Suppressor macrophage treated with lipopolysaccharide for 4 hours (primary cell): ENCODE data around the gene COL25A1.
"Not testable (repeated sequence)": the region's sequence is repeated elsewhere in the genome, so short reads cannot be mapped to it uniquely, and the experiment has no call there.

Experiments used
- DNase-seq: peaks from one replicate; pipeline ENCODE4 v3.0.0-alpha.2; 2020

Gene COL25A1

GRCh38 chr4:109166126-109166525 lies 136.3 kb downstream of the COL25A1 start:
- DNase-seq: no peak

GRCh38 chr4:109164011-109164410 lies 138.4 kb downstream of the COL25A1 start:
- no peak for DNase-seq

DNA sequence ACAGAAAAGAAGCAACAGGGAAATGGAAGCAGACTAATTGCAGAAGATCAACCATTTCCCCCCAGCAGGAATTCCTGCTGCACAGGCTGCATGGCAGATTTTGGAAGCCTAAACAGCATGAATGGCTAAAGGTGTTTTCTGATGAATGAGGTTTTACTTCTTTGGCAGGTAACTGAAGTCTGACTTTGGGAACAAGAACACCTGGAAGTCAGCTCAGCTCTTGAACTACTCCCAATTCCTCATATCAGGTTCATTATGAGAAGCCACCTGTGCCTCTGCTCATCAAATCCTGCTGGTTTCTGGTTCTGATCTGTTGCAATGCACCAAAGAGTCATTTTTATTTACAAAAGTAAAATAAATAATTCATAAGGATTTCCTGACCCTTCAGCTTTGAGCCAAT lies 139.0 kb downstream of the COL25A1 start:
- DNase-seq: no peak

GRCh38 chr4:109162759-109163158 lies 139.7 kb downstream of the COL25A1 start:
- no peak for DNase-seq

DNA sequence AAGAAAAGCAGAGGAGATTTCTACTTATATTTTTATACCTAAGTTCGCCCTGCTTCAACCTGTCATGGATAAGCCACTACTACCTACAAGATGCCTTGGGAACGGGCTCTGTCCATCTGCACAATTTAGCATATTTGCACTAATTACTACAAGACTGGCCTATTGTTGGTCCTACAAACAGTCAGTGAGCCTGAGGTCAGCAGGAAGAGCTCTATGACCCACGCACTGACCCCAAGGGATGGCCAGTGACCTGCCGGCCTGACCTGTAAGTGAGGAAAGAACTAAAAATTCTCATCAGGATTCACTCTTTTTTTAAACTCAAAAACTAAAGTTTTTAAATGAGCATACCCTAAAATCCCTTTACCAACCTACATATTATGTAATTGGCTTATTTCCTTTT lies 142.0 kb downstream of the COL25A1 start:
- DNase-seq: no peak

DNA sequence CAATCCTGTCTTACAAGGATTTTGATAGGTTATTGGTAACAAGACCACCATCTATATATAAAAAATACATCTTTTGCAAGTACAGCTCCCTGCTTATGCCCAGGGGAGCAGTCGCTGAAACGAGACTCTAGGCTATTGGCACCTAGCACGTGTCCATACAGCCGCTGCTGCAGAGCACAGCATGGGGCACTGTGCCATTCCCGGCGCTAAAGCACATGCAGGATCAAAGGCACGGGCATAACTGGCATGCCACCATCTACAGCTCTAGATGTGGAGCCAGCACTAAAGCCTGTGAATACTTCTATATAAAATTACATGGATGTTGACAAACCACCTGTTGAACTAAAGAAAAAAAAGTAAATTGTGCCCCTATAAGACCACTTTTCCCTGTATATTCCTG lies 144.8 kb downstream of the COL25A1 start:
- DNase-seq: no peak

DNA sequence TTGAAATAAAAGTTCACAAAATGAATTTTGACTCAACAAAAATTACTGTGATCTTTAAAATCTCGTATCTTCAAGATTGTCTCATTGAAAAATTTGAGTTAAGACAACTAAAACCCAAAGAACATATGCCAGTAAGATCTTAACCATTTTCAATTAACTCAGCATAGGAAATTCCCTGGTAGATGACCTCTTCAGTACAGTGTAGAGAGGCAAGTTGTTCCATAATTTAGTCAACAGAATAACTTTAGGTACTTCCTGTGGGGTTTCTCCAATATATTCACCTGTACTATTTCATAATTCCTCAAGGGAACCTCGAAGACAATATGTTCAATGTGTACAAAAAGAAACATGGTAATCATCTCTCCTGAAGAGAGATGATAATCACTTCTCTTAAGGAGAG lies 145.3 kb downstream of the COL25A1 start:
- no peak for DNase-seq

GRCh38 chr4:109156356-109156755 lies 146.1 kb downstream of the COL25A1 start:
- no peak for DNase-seq

GRCh38 chr4:109155682-109156283 lies 146.7 kb downstream of the COL25A1 start:
- no peak for DNase-seq

DNA sequence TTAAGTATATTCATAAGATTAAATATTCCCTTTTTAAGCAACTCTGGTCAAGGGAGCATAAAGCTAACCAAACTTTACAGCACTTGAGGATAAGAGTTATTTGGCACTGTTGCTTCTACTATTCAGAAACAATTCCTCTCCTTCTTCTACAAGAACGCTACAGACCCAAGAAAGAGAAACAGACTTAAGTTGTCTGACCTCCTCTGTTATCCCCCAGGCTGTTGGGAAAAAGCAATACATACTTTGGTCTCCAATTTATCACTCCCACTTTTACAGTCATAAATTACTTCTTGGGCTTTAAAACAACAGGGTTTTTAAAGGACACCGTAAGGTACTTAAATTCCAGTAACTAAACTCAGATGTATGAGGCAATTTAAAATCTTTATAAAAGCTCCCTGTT lies 147.4 kb downstream of the COL25A1 start:
- no peak for DNase-seq

DNA sequence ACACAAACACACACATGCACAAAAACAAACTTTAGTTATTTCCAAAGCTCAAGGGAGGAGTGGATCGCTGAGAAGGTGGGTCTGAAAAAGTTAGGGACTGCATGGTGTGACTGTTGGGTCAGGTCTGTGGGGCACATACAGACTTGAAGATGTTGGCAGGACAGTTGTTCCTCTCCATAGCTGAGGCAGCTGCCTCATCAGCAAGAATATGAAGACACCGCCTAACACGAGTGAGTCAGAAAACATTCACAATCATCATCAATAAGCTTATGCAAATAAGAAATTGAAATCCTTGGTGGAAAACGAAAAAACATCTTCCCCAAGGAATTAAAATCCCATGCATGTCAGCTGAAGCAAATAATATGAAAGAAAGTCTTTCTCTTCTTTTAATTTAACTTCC lies 148.0 kb downstream of the COL25A1 start:
- DNase-seq: no peak

GRCh38 chr4:109149836-109150235 lies 152.6 kb downstream of the COL25A1 start:
- no peak for DNase-seq

- DNase-seq: no peak
These were observed 153.8 kb downstream of the COL25A1 start for GRCh38 chr4:109148577-109149075.

GRCh38 chr4:109147135-109147534 lies 155.3 kb downstream of the COL25A1 start:
- DNase-seq: no peak

DNA sequence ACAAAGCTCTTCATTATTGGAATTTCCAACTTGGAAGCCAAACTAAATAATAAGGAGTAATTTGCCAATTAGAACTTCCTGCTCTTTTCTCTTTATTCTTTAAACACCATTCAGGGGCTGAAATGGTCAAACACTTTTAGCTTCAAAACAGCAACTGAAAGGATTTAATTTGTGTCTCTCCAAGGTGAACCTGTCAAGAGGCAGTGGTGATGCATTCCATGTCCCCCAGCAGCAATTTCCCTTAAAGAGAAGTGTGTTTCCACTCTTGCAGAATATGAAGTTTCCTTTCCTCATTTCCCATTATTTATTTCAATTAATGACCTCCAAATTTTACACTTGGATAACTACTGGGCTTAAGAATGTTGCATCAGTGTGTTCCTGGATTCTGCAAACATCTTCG lies 156.0 kb downstream of the COL25A1 start:
- no peak for DNase-seq

- not testable (repeated sequence) for DNase-seq
These were observed 164.3 kb downstream of the COL25A1 start for GRCh38 chr4:109138125-109138524.

DNA sequence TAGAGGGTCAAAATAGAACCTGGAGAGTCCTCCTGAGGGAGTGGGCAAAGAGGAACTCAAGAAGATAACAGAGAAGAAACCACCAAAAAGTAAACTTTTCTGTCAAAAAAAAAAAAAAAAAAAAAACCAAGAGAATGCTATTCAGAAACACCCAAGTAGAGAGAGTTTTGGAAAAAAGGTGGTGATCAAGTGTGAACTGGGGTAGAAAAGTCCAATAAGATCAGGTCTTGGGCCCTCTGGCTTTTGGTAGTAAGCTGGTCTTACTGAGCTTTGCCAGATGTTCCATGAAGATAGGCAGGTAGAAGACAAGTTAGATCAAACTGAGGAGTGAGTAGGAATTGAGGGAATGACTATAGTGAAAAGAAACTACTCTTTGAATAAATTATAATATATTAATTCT lies 167.5 kb downstream of the COL25A1 start:
- no peak for DNase-seq

DNA sequence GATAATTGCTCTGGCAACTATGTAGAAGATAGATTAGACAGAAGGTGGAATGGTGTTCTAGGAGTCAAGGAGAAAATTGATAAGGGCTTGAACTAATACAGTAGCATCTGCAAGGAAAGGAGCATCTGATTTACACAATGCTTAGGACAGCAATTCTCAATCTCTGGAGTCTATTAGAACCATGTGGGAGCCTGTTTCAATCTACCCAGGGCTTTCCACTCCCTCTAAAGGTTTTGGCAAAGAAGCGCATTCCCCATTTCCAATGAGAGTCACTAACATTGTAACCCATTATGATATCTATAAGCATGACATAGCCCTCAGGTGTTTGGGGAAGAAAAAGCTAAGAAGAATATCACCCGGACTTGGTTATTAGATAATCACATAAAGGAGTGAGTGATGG lies 168.2 kb downstream of the COL25A1 start:
- no peak for DNase-seq

- DNase-seq: no peak
These were observed 170.9 kb downstream of the COL25A1 start for GRCh38 chr4:109131559-109131958.

DNA sequence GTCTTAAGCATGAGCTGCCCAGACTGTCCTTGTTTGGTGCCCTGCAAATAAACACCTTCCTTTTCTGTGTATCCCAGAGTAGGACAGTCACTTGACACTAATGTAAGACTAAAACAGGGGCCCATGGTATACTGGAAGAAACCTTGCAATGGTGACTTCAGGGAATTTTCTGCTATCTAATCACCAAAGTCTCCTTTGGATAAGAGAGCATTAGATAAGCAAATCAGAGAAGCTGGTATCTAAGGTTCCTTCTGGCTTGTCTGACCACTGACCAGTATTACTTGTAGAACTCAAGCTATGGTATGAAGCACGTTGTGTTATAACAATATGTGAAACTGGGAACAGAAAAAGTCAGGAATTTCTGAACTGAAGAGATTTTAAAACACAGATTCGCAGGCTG lies 173.9 kb downstream of the COL25A1 start:
- no peak for DNase-seq

DNA sequence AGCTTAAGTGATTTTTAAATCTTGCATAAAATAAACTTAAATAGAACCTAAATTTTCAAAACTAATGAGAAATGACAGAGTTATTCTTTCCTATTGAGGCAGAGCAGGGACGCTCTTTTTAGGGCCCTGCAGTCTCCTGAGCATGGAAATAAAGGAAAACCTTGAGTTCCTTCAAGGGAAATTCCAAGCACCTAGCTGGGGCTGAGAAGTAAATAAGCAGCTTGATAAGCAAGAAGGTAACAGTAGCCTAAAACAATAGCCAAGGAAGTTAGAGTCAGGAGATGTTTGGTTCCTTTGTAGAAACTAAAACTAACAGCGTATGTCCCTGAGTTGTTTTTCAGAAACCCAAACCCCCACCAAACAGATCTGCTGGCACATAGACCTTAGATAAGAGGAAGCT lies 174.6 kb downstream of the COL25A1 start:
- no peak for DNase-seq

DNA sequence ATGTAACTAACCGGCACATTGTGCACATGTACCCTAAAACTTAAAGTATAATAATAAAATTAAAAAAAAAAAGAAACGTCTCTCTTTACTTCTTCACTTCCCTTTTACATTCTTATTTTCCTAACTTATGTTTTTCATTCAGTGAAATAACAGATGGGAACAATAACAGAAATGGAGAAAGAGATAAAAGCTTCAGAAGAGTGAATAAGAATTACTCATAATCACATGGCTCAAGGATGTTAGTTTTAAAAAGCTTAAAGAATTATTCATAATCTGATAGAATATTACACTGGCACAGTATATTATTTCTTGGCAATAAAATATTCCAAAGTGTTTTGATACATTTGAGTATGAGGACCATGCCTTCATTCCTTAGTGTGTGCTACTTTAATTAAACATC lies 175.6 kb downstream of the COL25A1 start:
- DNase-seq: no peak

GRCh38 chr4:109125084-109125483 lies 177.4 kb downstream of the COL25A1 start:
- DNase-seq: peak; percentile 4

GRCh38 chr4:109123951-109124350 lies 178.5 kb downstream of the COL25A1 start:
- no peak for DNase-seq

DNA sequence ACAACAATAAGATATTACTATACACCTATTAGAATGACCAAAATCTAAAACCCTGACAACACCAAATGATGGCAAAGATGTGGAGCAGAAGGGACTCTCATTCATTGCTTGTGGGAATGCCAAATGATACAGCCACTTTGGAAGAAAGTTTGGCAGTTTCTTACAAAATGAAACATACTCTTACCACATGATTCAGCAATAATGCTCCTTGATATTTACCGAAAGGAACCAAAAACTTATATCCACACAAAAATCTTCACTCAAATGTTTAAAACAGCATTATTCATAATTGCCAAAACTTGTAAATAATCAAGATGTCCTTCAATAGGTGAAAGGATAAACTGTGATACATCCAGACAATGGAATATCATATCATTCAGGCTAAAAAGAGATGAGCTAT lies 180.9 kb downstream of the COL25A1 start:
- no peak for DNase-seq

GRCh38 chr4:109119852-109120251 lies 182.6 kb downstream of the COL25A1 start:
- DNase-seq: no peak
